IMR-90 (cell line): Measurements from ENCODE around the gene CFAP20. TPM values are rescaled to one million over a fixed set of nuclear protein-coding genes. Genes with fewer than 3 reads are reported as not detected.

Experiments
- ATAC-seq: fragments of 200-7000 bp; cut with Tn5 transposase; 2 replicates; pipeline ENCODE4 v1.9.1; 2020; ENCODE audit warnings: low read depth, mild to moderate bottlenecking, moderate library complexity
- BruUV-seq: library from RNA; stranded (reverse); fragments of 400-500 nt; replicated peaks from 2 replicates; lab custom pipeline; 2021; lab: Mats Ljungman, UMichigan
- CTCF ChIA-PET: fragments of 300-600 bp; formaldehyde crosslinking; extraction: SDS; loops from one replicate; lab custom pipeline; 2021; ENCODE audit warnings: antibody characterized with exemption; lab: Yijun Ruan, JAX
- POLR2A ChIA-PET: fragments of 300-600 bp; sonication (Branson Sonifier 250); formaldehyde crosslinking; loops from one replicate; lab custom pipeline; 2022; ENCODE audit warnings: antibody characterized with exemption; ENCODE audit not compliant: unreplicated experiment; lab: Charles Lee
- DNase-seq: peaks from one replicate; pipeline ENCODE4 v3.0.0; 2013
- H2AFZ ChIP-seq: replicated peaks from 2 replicates; pipeline ENCODE3; 2013; ENCODE audit warnings: low read length, mild to moderate bottlenecking; ENCODE audit not compliant: poor library complexity
- H2AK5ac ChIP-seq: 2 replicates; pipeline ENCODE4 v1.6.1; 2013; ENCODE audit warnings: low read depth, low read length, inconsistent platforms
- H2AK9ac ChIP-seq: replicated peaks from 2 replicates; pipeline ENCODE3; 2013; ENCODE audit warnings: mild to moderate bottlenecking, low read depth, low read length, moderate library complexity; ENCODE audit not compliant: poor library complexity
- H2BK120ac ChIP-seq: 2 replicates; pipeline ENCODE4 v1.6.1; 2013; ENCODE audit warnings: low read depth, low read length, inconsistent platforms
- H2BK15ac ChIP-seq: 3 replicates; pipeline ENCODE4 v1.6.1; 2013; ENCODE audit warnings: low read depth, low read length, inconsistent platforms
- H2BK20ac ChIP-seq: 2 replicates; pipeline ENCODE4 v1.6.1; 2013; ENCODE audit warnings: low read depth, mild to moderate bottlenecking, inconsistent platforms, low read length, moderate library complexity
- H2BK5ac ChIP-seq: 2 replicates; pipeline ENCODE4 v1.6.1; 2013; ENCODE audit warnings: mild to moderate bottlenecking, low read depth, low read length, inconsistent platforms; ENCODE audit not compliant: poor library complexity, severe bottlenecking
- H3K14ac ChIP-seq: replicated peaks from 2 replicates; pipeline ENCODE4 v1.6.1; 2013; ENCODE audit warnings: low read depth, low read length, inconsistent platforms
- H3K18ac ChIP-seq: 2 replicates; pipeline ENCODE4 v1.6.1; 2013; ENCODE audit warnings: low read depth, low read length, control low read depth
- H3K23ac ChIP-seq: 2 replicates; pipeline ENCODE4 v1.6.1; 2013; ENCODE audit warnings: low read depth, low read length, inconsistent platforms
- H3K27ac ChIP-seq: 2 replicates; pipeline ENCODE4 v1.5.1; 2013; ENCODE audit warnings: mild to moderate bottlenecking, control low read depth, low read length; ENCODE audit not compliant: insufficient read depth
- H3K27me3 ChIP-seq: 2 replicates; pipeline ENCODE4 v1.6.1; 2013; ENCODE audit warnings: low read length; ENCODE audit not compliant: control insufficient read depth, insufficient read depth
- H3K36me3 ChIP-seq: 2 replicates; pipeline ENCODE4 v1.6.1; 2013; ENCODE audit warnings: low read length, mixed read lengths; ENCODE audit not compliant: control insufficient read depth, insufficient read depth
- H3K4ac ChIP-seq: 2 replicates; pipeline ENCODE4 v1.6.1; 2013; ENCODE audit warnings: low read depth, low read length, inconsistent platforms
- H3K4me1 ChIP-seq: 2 replicates; pipeline ENCODE4 v1.6.1; 2013; ENCODE audit warnings: low read length, mixed read lengths; ENCODE audit not compliant: control insufficient read depth, insufficient read depth
- H3K4me2 ChIP-seq: 2 replicates; pipeline ENCODE4 v1.6.1; 2013; ENCODE audit warnings: low read depth, mild to moderate bottlenecking, control low read depth, low read length, moderate library complexity
- H3K4me3 ChIP-seq: 2 replicates; pipeline ENCODE4 v1.5.1; 2013; ENCODE audit warnings: low read depth, mild to moderate bottlenecking, control low read depth, low read length, moderate library complexity; ENCODE audit not compliant: insufficient read depth
- H3K56ac ChIP-seq: 2 replicates; pipeline ENCODE4 v1.6.1; 2013; ENCODE audit warnings: low read length, inconsistent platforms; ENCODE audit not compliant: insufficient read depth; ENCODE audit errors: extremely low read depth
- H3K79me1 ChIP-seq, 2 experiments: 2 replicates each; pipeline ENCODE4 v1.6.1; 2013; ENCODE audit warnings: low read length in 2 of 2, inconsistent platforms in 1 of 2, low read depth in 1 of 2
- H3K9ac ChIP-seq: 2 replicates; pipeline ENCODE4 v1.6.1; 2013; ENCODE audit warnings: low read depth, low read length, control low read depth
- H3K9me1 ChIP-seq: 2 replicates; pipeline ENCODE4 v1.6.1; 2013; ENCODE audit warnings: low read length, inconsistent platforms; ENCODE audit not compliant: insufficient read depth
- H3K9me3 ChIP-seq: 2 replicates; pipeline ENCODE4 v1.6.1; 2013; ENCODE audit warnings: low read length; ENCODE audit not compliant: control insufficient read depth, insufficient read depth
- H4K20me1 ChIP-seq: 2 replicates; pipeline ENCODE4 v1.6.1; 2013; ENCODE audit warnings: low read length, inconsistent platforms; ENCODE audit not compliant: insufficient read depth
- H4K5ac ChIP-seq: 2 replicates; pipeline ENCODE4 v1.6.1; 2013; ENCODE audit warnings: mild to moderate bottlenecking, low read depth, low read length, control low read depth
- H4K8ac ChIP-seq, 2 experiments: 2 replicates each; pipeline ENCODE4 v1.6.1; 2013; ENCODE audit warnings: low read depth in 2 of 2, low read length in 2 of 2, control low read depth in 1 of 2, inconsistent platforms in 1 of 2
- H4K91ac ChIP-seq: 2 replicates; pipeline ENCODE4 v1.6.1; 2013; ENCODE audit warnings: low read depth, low read length, inconsistent platforms; ENCODE audit not compliant: insufficient read depth
- BHLHE40 ChIP-seq: fragments of 150-350 bp; IDR thresholded peaks from 2 replicates; pipeline ENCODE4 v1.6.1; 2016; ENCODE audit warnings: mild to moderate bottlenecking, low read depth, low read length
- CEBPB ChIP-seq: IDR thresholded peaks from 2 replicates; pipeline ENCODE4 v1.6.1; 2012; ENCODE audit warnings: low read depth, low read length, improper control_type of control experiment
- MAFK ChIP-seq: IDR thresholded peaks from 2 replicates; pipeline ENCODE4 v1.6.1; 2012; ENCODE audit warnings: low read depth, low read length, improper control_type of control experiment
- MXI1 ChIP-seq: IDR thresholded peaks from 2 replicates; pipeline ENCODE4 v1.6.1; 2012; ENCODE audit warnings: low read depth, mild to moderate bottlenecking, low read length, moderate library complexity, borderline replicate concordance
- NFE2L2 ChIP-seq: fragments of 150-350 bp; IDR thresholded peaks from 2 replicates; pipeline ENCODE4 v1.6.1; 2016; ENCODE audit warnings: low read depth, mild to moderate bottlenecking, low read length
- RCOR1 ChIP-seq: IDR thresholded peaks from 2 replicates; pipeline ENCODE4 v1.6.1; 2012; ENCODE audit warnings: mild to moderate bottlenecking, low read length, improper control_type of control experiment; ENCODE audit not compliant: insufficient replicate concordance
- RFX5 ChIP-seq: IDR thresholded peaks from 2 replicates; pipeline ENCODE4 v1.8.0; 2012; ENCODE audit warnings: low read depth, mild to moderate bottlenecking, low read length, moderate library complexity
- SMC3 ChIP-seq: fragments of 150-350 bp; IDR thresholded peaks from 2 replicates; pipeline ENCODE4 v1.6.1; 2016; ENCODE audit warnings: low read depth, mild to moderate bottlenecking, antibody characterized with exemption, low read length, moderate library complexity
- WGBS, 2 experiments: methylation state at CpG; one replicate each; pipeline versions ENCODE4 v1.1.5 to v1.1.7; 2013; ENCODE audit warnings: missing lambda C conversion rate in 2 of 2; ENCODE audit not compliant: insufficient read length in 1 of 2; ENCODE audit errors: extremely low coverage in 2 of 2; 5-methylcytosine and 5-hydroxymethylcytosine counted together
- dilution Hi-C: fragments of 300-500 bp; cut with HindIII; formaldehyde crosslinking; loops from one replicate; pipeline ENCODE4 v1.14.3; 2018; ENCODE audit warnings: low sequenced_read_pairs; ENCODE audit not compliant: unreplicated experiment
- in situ Hi-C: fragments of 300-500 bp; cut with MboI; formaldehyde crosslinking; loops from 3 replicates; pipeline ENCODE4 v1.14.3; 2019; ENCODE audit warnings: low sequenced_read_pairs, inconsistent platforms, mixed read lengths
- intact Hi-C: fragments of 100-400 bp; cut with micrococcal nuclease; formaldehyde crosslinking; loops from 2 replicates; pipeline ENCODE4 v1.10.0; 2022
- polyA plus RNA-seq, 3 experiments: library from polyadenylated mRNA; depleted of rRNA; stranded (reverse); fragments of >200 nt; gene quantifications; 2 replicates each; pipeline ENCODE4 v1.2.3, GENCODE V29; 2012; ENCODE audit warnings: low replicate concordance in 1 of 3
- total RNA-seq: library from RNA; depleted of rRNA; stranded (reverse); fragments of >200 nt; gene quantifications from 2 replicates; pipeline ENCODE4 v1.2.3, GENCODE V29; 2012
- TF ChIP-seq, protein P1 (sequence below): conservative IDR thresholded peaks from 2 replicates; pipeline ENCODE4 v1.5.1; 2012; ENCODE audit warnings: mild to moderate bottlenecking, low read depth, low read length, improper control_type of control experiment
- TF ChIP-seq, protein P2 (sequence below): fragments of 150-350 bp; IDR thresholded peaks from 2 replicates; pipeline ENCODE4 v1.6.1; 2016; ENCODE audit warnings: low read depth, mild to moderate bottlenecking, low read length, moderate library complexity, borderline replicate concordance

The CFAP20 gene
- total and polyA plus RNA-seq, 2 of the 4 experiments (the other 2 are of a cell fraction): 39.1 to 54.0 TPM

GRCh38 chr16:58088091-58088490 is 41.1 kb downstream of the CFAP20 start:
- BruUV-seq: no TSS peak
- no peaks in the 10 kb centered on the region for H3K4me1 ChIP-seq
- H3K9me1 ChIP-seq: no peaks in the 10 kb centered on the region
- ATAC-seq (no peak), DNase-seq (no peak)
- intact Hi-C loops (no loop called here), in situ Hi-C loops (no loop called here), dilution Hi-C loops (no loop called here)
- H3K9ac ChIP-seq: no peak overlapping the region
- no peak overlapping the region for H2AK5ac ChIP-seq
- H3K14ac ChIP-seq: no peak overlapping the region
- H3K27me3 ChIP-seq: peaks cover 8% of the 10 kb centered on the region
- H3K4me2 ChIP-seq: no peak overlapping the region
- no peak for TF ChIP-seq BHLHE40
- TF ChIP-seq, protein P1, sequence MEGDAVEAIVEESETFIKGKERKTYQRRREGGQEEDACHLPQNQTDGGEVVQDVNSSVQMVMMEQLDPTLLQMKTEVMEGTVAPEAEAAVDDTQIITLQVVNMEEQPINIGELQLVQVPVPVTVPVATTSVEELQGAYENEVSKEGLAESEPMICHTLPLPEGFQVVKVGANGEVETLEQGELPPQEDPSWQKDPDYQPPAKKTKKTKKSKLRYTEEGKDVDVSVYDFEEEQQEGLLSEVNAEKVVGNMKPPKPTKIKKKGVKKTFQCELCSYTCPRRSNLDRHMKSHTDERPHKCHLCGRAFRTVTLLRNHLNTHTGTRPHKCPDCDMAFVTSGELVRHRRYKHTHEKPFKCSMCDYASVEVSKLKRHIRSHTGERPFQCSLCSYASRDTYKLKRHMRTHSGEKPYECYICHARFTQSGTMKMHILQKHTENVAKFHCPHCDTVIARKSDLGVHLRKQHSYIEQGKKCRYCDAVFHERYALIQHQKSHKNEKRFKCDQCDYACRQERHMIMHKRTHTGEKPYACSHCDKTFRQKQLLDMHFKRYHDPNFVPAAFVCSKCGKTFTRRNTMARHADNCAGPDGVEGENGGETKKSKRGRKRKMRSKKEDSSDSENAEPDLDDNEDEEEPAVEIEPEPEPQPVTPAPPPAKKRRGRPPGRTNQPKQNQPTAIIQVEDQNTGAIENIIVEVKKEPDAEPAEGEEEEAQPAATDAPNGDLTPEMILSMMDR: no peak
- TF ChIP-seq RFX5: no peak
- TF ChIP-seq MAFK: no peak
- TF ChIP-seq SMC3: no peak
- no peak for TF ChIP-seq NFE2L2
- no peak for TF ChIP-seq RCOR1
- TF ChIP-seq, protein P2, sequence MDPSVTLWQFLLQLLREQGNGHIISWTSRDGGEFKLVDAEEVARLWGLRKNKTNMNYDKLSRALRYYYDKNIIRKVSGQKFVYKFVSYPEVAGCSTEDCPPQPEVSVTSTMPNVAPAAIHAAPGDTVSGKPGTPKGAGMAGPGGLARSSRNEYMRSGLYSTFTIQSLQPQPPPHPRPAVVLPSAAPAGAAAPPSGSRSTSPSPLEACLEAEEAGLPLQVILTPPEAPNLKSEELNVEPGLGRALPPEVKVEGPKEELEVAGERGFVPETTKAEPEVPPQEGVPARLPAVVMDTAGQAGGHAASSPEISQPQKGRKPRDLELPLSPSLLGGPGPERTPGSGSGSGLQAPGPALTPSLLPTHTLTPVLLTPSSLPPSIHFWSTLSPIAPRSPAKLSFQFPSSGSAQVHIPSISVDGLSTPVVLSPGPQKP: no peak
- TF ChIP-seq MXI1: no peak
- TF ChIP-seq CEBPB: no peak
- H3K56ac ChIP-seq: no peak overlapping the region
- H3K4me3 ChIP-seq: no peak overlapping the region
- no peaks in the 10 kb centered on the region for H3K36me3 ChIP-seq
- ChIA-PET CTCF (no interaction called here), POLR2A (no interaction called here)
- H2BK15ac ChIP-seq: no peak overlapping the region
- H2AFZ ChIP-seq: no peak overlapping the region
- H4K91ac ChIP-seq: no peak overlapping the region
- H3K18ac ChIP-seq: no peak overlapping the region
- no peak overlapping the region for H3K23ac ChIP-seq
- no peak overlapping the region for H2BK20ac ChIP-seq
- no peak overlapping the region for H4K8ac ChIP-seq
- H3K79me1 ChIP-seq: no peaks in the 10 kb centered on the region
- no peaks in the 10 kb centered on the region for H4K20me1 ChIP-seq
- no peak overlapping the region for H4K5ac ChIP-seq
- no peak overlapping the region for H3K4ac ChIP-seq
- no peak overlapping the region for H2AK9ac ChIP-seq
- WGBS, 2 experiments: no CpG with 5 or more reads among the region's 9 CpGs
- no peak overlapping the region for H2BK5ac ChIP-seq
- no peak overlapping the region for H3K27ac ChIP-seq
- H2BK120ac ChIP-seq: no peak overlapping the region
- H3K9me3 ChIP-seq: no peaks in the 10 kb centered on the region
